CD14-positive monocyte (primary cell): ENCODE measurements around the gene CTAGE1. TPM values are rescaled to one million over a fixed set of nuclear protein-coding genes. Genes with fewer than 3 reads are reported as not detected.

ENCODE experiments used
- DNase-seq, 3 donors: peaks; one replicate each; pipeline ENCODE4 v3.0.0-alpha.2; 2011 to 2022
- H2AFZ ChIP-seq: 2 replicates; pipeline ENCODE4 v1.6.0; 2012; ENCODE audit warnings: mild to moderate bottlenecking, low read depth, low read length, inconsistent platforms; ENCODE audit not compliant: insufficient read depth, poor library complexity, severe bottlenecking
- H3K27ac ChIP-seq, 2 donors: 1 replicate in 1 of 2; 2 replicates in 1 of 2; pipeline ENCODE4 v1.5.1; 2012 to 2013; ENCODE audit warnings: low read length in 2 of 2, control low read depth in 1 of 2, inconsistent platforms in 1 of 2, low read depth in 1 of 2, mild to moderate bottlenecking in 1 of 2
- H3K27me3 ChIP-seq, 2 donors: one replicate each; pipeline versions ENCODE4 v1.6.0 to v1.6.1; 2011 to 2013; ENCODE audit warnings: low read length in 2 of 2; ENCODE audit not compliant: control insufficient read depth in 2 of 2, insufficient read depth in 2 of 2
- H3K36me3 ChIP-seq, 2 donors: replicated peaks in 1 of 2; 1 replicate in 1 of 2; 2 replicates in 1 of 2; pipeline versions ENCODE4 v1.5.1 to v1.6.1; 2012 to 2013; ENCODE audit warnings: low read length in 2 of 2, control low read depth in 1 of 2, inconsistent platforms in 1 of 2, mild to moderate bottlenecking in 1 of 2; ENCODE audit not compliant: insufficient read depth in 2 of 2, control insufficient read depth in 1 of 2
- H3K4me1 ChIP-seq, 2 donors: 1 replicate in 1 of 2; 2 replicates in 1 of 2; pipeline versions ENCODE4 v1.5.1 to v1.6.1; 2012 to 2013; ENCODE audit warnings: low read length in 2 of 2, control low read depth in 1 of 2, inconsistent platforms in 1 of 2, mild to moderate bottlenecking in 1 of 2, moderate library complexity in 1 of 2; ENCODE audit not compliant: insufficient read depth in 2 of 2, control insufficient read depth in 1 of 2
- H3K4me2 ChIP-seq: replicated peaks from 2 replicates; pipeline ENCODE3; 2012; ENCODE audit warnings: low read length, moderate library complexity, mild to moderate bottlenecking; ENCODE audit not compliant: poor library complexity, severe bottlenecking; ENCODE audit errors: extremely low read depth
- H3K4me3 ChIP-seq, 3 experiments: fragments of 200-600 bp in 1 of 3; sonication (generic) in 1 of 3; replicated peaks in 1 of 3; 1 replicate in 2 of 3; 2 replicates in 1 of 3; pipeline ENCODE4 v1.5.1; 2011 to 2013; ENCODE audit warnings: low read length in 3 of 3, mild to moderate bottlenecking in 3 of 3, control low read depth in 2 of 3, low read depth in 2 of 3, inconsistent platforms in 1 of 3, moderate library complexity in 1 of 3
- H3K79me2 ChIP-seq: 2 replicates; pipeline ENCODE4 v1.6.0; 2012; ENCODE audit warnings: mild to moderate bottlenecking, control low read depth, inconsistent platforms, low read length, moderate library complexity; ENCODE audit not compliant: insufficient read depth
- H3K9ac ChIP-seq: 2 replicates; pipeline ENCODE4 v1.6.0; 2017; ENCODE audit warnings: low read length, mild to moderate bottlenecking; ENCODE audit not compliant: insufficient read depth, poor library complexity, severe bottlenecking
- H3K9me3 ChIP-seq, 2 donors: replicated peaks in 1 of 2; 1 replicate in 1 of 2; 2 replicates in 1 of 2; pipeline versions ENCODE4 v1.5.1 to v1.6.1; 2012 to 2013; ENCODE audit warnings: low read length in 2 of 2, control low read depth in 1 of 2; ENCODE audit not compliant: control insufficient read depth in 1 of 2, insufficient read depth in 1 of 2
- H4K20me1 ChIP-seq: 2 replicates; pipeline ENCODE4 v1.6.0; 2012; ENCODE audit warnings: mild to moderate bottlenecking, low read length, control low read depth, moderate library complexity; ENCODE audit not compliant: insufficient read depth
- H3K27ac Mint-ChIP-seq, 7 donors: one replicate each; pipeline ENCODE4 v1.8.0; 2020; ENCODE audit warnings: mild to moderate bottlenecking in 7 of 7, mixed read lengths in 7 of 7, moderate library complexity in 6 of 7, inconsistent platforms in 2 of 7
- H3K27me3 Mint-ChIP-seq, 3 donors: one replicate each; pipeline ENCODE4 v1.8.0; 2021 to 2022; ENCODE audit warnings: low read depth in 3 of 3, mild to moderate bottlenecking in 3 of 3, mixed read lengths in 3 of 3, moderate library complexity in 3 of 3, inconsistent platforms in 1 of 3
- H3K36me3 Mint-ChIP-seq, 2 donors: one replicate each; pipeline ENCODE4 v1.8.0; 2020; ENCODE audit warnings: mixed read lengths in 2 of 2, inconsistent platforms in 1 of 2, mild to moderate bottlenecking in 1 of 2
- H3K4me1 Mint-ChIP-seq: one replicate; pipeline ENCODE4 v1.8.0; 2020; ENCODE audit warnings: mild to moderate bottlenecking, mixed read lengths
- H3K4me3 Mint-ChIP-seq, 2 donors: one replicate each; pipeline ENCODE4 v1.8.0; 2020; ENCODE audit warnings: mild to moderate bottlenecking in 2 of 2, mixed read lengths in 2 of 2, moderate library complexity in 1 of 2
- H3K9me3 Mint-ChIP-seq, 7 donors: one replicate each; pipeline ENCODE4 v1.8.0; 2020 to 2022; ENCODE audit warnings: mixed read lengths in 7 of 7, mild to moderate bottlenecking in 6 of 7, moderate library complexity in 6 of 7, inconsistent platforms in 2 of 7
- CTCF ChIP-seq: fragments of 200-600 bp; IDR thresholded peaks from one replicate; pipeline ENCODE4 v1.8.0; 2022; ENCODE audit warnings: antibody characterized with exemption, mild to moderate bottlenecking
- WGBS: methylation state at CpG from one replicate; pipeline ENCODE4 v1.1.5; 2013; ENCODE audit warnings: missing lambda C conversion rate; ENCODE audit not compliant: insufficient coverage; 5-methylcytosine and 5-hydroxymethylcytosine counted together
- intact Hi-C, 2 donors: fragments of 100-400 bp; cut with micrococcal nuclease; formaldehyde crosslinking; loops; one replicate each; pipeline versions ENCODE4 v1.15.0 to v1.15.1; 2023
- polyA plus RNA-seq, 3 donors: library from polyadenylated mRNA; depleted of rRNA in 1 of 3; unstranded in 2 of 3; stranded (reverse) in 1 of 3; fragments of 300-500 nt in 2 of 3; fragments of >200 nt in 1 of 3; fragmentation: Illumina TruSeq in 2 of 3; gene quantifications; 1 replicate in 2 of 3; 2 replicates in 1 of 3; pipeline ENCODE4 v1.2.3, GENCODE V29; 2012 to 2021

Gene CTAGE1
- polyA plus RNA-seq, 3 donors = not detected

- no peak overlapping the region for H3K9ac ChIP-seq
- Mint-ChIP-seq H3K36me3 (no peaks in the 10 kb centered on the region), H3K27ac (no peak overlapping the region), H3K9me3 (peaks cover 0 to 6% (median 0%) of the 10 kb centered on the region in 7 donors), H3K4me1 (no peaks in the 10 kb centered on the region), H3K4me3 (no peak overlapping the region), H3K27me3 (peaks cover 2 to 4% (median 3%) of the 10 kb centered on the region in 3 donors)
- H3K4me3 ChIP-seq = no peak overlapping the region
- H2AFZ ChIP-seq = no peak overlapping the region
- H3K9me3 ChIP-seq = no peaks in the 10 kb centered on the region
- H4K20me1 ChIP-seq = no peaks in the 10 kb centered on the region
- no peak overlapping the region for H3K27ac ChIP-seq
- intact Hi-C loops = loop anchor here in 1 of 2 donors (10.0 kb wide), 1 partner anchor 454 kb away; no protein-coding TSS in a partner anchor
- no peaks in the 10 kb centered on the region for H3K4me1 ChIP-seq
- no peaks in the 10 kb centered on the region for H3K27me3 ChIP-seq
- H3K79me2 ChIP-seq = no peaks in the 10 kb centered on the region
- peak; percentile 32 for TF ChIP-seq CTCF
- H3K4me2 ChIP-seq = no peak overlapping the region
- DNase-seq = peak in 2 of 3 donors; percentile 7 to 10
- no peaks in the 10 kb centered on the region for H3K36me3 ChIP-seq
- WGBS = no CpG with 5 or more reads among the region's 2 CpGs
Measured at GRCh38 chr18:22378672-22379282, 38.9 kb downstream of the CTAGE1 start.

GRCh38 chr18:22377769-22378168 lies 39.9 kb downstream of the CTAGE1 start:
- Mint-ChIP-seq H3K4me1 (no peaks in the 10 kb centered on the region), H3K36me3 (no peaks in the 10 kb centered on the region), H3K27ac (no peak overlapping the region), H3K9me3 (peaks cover 0 to 7% (median 2%) of the 10 kb centered on the region in 7 donors), H3K4me3 (no peak overlapping the region), H3K27me3 (peaks cover 2 to 4% (median 3%) of the 10 kb centered on the region in 3 donors)
- no peak for TF ChIP-seq CTCF
- H3K9me3 ChIP-seq = no peaks in the 10 kb centered on the region
- H3K27me3 ChIP-seq = no peaks in the 10 kb centered on the region
- H3K4me2 ChIP-seq = no peak overlapping the region
- H3K9ac ChIP-seq = no peak overlapping the region
- no peak overlapping the region for H3K4me3 ChIP-seq
- H2AFZ ChIP-seq = no peak overlapping the region
- H3K36me3 ChIP-seq = no peaks in the 10 kb centered on the region
- no peak for DNase-seq
- WGBS = no CpG with 5 or more reads among the region's 1 CpG
- intact Hi-C loops = loop anchor here in 1 of 2 donors (10.0 kb wide), 1 partner anchor 453 kb away; no protein-coding TSS in a partner anchor
- H4K20me1 ChIP-seq = no peaks in the 10 kb centered on the region
- H3K4me1 ChIP-seq = no peaks in the 10 kb centered on the region
- no peaks in the 10 kb centered on the region for H3K79me2 ChIP-seq
- no peak overlapping the region for H3K27ac ChIP-seq
